ENCODE data around the gene OR8B3. TPM values are rescaled to one million over a fixed set of nuclear protein-coding genes. Genes with fewer than 3 reads are reported as not detected.

Gene OR8B3
- total RNA-seq, 4 donors from 2014 or later, result not detected

- DNase-seq, result no peak
- H3K27ac ChIP-seq, result no peak overlapping the region
- H3K4me3 ChIP-seq, result no peak overlapping the region
- H3K9me3 ChIP-seq, result no peaks in the 10 kb centered on the region
- H3K27me3 ChIP-seq, result no peaks in the 10 kb centered on the region
- H3K4me1 ChIP-seq, result no peaks in the 10 kb centered on the region
- no peaks in the 10 kb centered on the region for H3K36me3 ChIP-seq
- intact Hi-C loops (cut with DNase I; ENCODE audit: low total_unique reads), result no loop called here
- no peak for TF ChIP-seq POLR2A (IDR thresholded peaks at IDR 0.05)
- no peak for TF ChIP-seq CTCF (IDR thresholded peaks at IDR 0.05)
Measured at GRCh38 chr11:124376280-124376679, 22.5 kb downstream of the OR8B3 start.

- no peaks in the 10 kb centered on the region for H3K36me3 ChIP-seq
- DNase-seq, result no peak
- H3K9me3 ChIP-seq, result no peaks in the 10 kb centered on the region
- no peak overlapping the region for H3K4me3 ChIP-seq
- H3K4me1 ChIP-seq, result no peaks in the 10 kb centered on the region
- no peaks in the 10 kb centered on the region for H3K27me3 ChIP-seq
- intact Hi-C loops (cut with DNase I; ENCODE audit: low total_unique reads), result no loop called here
- TF ChIP-seq POLR2A (IDR thresholded peaks at IDR 0.05) (no peak), CTCF (IDR thresholded peaks at IDR 0.05) (no peak)
- no peak overlapping the region for H3K27ac ChIP-seq
Measured at GRCh38 chr11:124359566-124359965, 39.3 kb downstream of the OR8B3 start.

- Histone ChIP-seq H3K27ac (no peak overlapping the region), H3K4me1 (no peaks in the 10 kb centered on the region), H3K4me3 (no peak overlapping the region), H3K9me3 (peaks cover 0 to 2% of the 10 kb centered on the region in 2 donors), H3K36me3 (no peaks in the 10 kb centered on the region), H3K27me3 (no peaks in the 10 kb centered on the region)
- TF ChIP-seq POLR2A (IDR thresholded peaks at IDR 0.05) (no peak), CTCF (IDR thresholded peaks at IDR 0.05) (no peak)
- intact Hi-C loops (cut with DNase I; ENCODE audit: low total_unique reads), result no loop called here
- no peak for DNase-seq
Measured at GRCh38 chr11:124346311-124346955, 52.4 kb downstream of the OR8B3 start.

Other genes with a start within 250 kb of the OR8B3 start
- gene OR10D3, start 215.7 kb downstream of the OR8B3 start, total RNA-seq, result not detected
- gene OR8G1, start 157.9 kb downstream of the OR8B3 start, total RNA-seq, result not detected
- gene OR8G5, start 142.6 kb downstream of the OR8B3 start, total RNA-seq, result not detected
- not detected for gene OR8D1, start 85.1 kb downstream of the OR8B3 start, total RNA-seq
- not detected for gene OR8D2, start 78.8 kb downstream of the OR8B3 start, total RNA-seq
- gene OR8B2, start 14.5 kb downstream of the OR8B3 start, total RNA-seq, result not detected
- not detected for gene OR8B4, start 25.8 kb upstream of the OR8B3 start, total RNA-seq
- gene OR8B8, start 46.7 kb upstream of the OR8B3 start, total RNA-seq, result not detected
- gene OR8B12, start 144.6 kb upstream of the OR8B3 start, total RNA-seq, result not detected
- gene OR8A1, start 171.0 kb upstream of the OR8B3 start, total RNA-seq, result not detected
- not detected for gene PANX3, start 212.4 kb upstream of the OR8B3 start, total RNA-seq
- 10 to 100 TPM; 25.4 to 61.0 (median 38.9) TPM for gene TBRG1, start 223.8 kb upstream of the OR8B3 start, total RNA-seq